Head of caudate nucleus (tissue), 42 donors: Measurements from ENCODE around the gene SAMD14.
A peak's percentile ranks its signal among the peaks of the same experiment; 100 is the strongest.

Experiments used
- DNase-seq, 42 donors: peaks; one replicate each; pipeline versions ENCODE4 v3.0.0 to v3.0.0-alpha.2; 2020 to 2021; ENCODE audit warnings: mixed read lengths in 7 of 42
- intact Hi-C: fragments of 100-400 bp; cut with DNase I; formaldehyde crosslinking; loops from one replicate; pipeline ENCODE4 v1.15.0; 2022

Gene SAMD14

GRCh38 chr17:50165867-50166517, 36.0 kb upstream of the SAMD14 start, which contains the start of gene SGCA:
SGCA (plus strand) TSS chr17:50166005; CDS start chr17:50166041, 36 bp downstream.
- intact Hi-C loops = no loop called here
- DNase-seq = no peak

- intact Hi-C loops = no loop called here
These were observed 35.5 kb upstream of the SAMD14 start for GRCh38 chr17:50165466-50165865.

GRCh38 chr17:50165066-50165465, 35.1 kb upstream of the SAMD14 start:
- no peak for DNase-seq
- intact Hi-C loops = no loop called here

More at GRCh38 chr17:50165466-50165865, 35.5 kb upstream of the SAMD14 start:
- DNase-seq = no peak

- DNase-seq = no peak
- intact Hi-C loops = no loop called here
These were observed 34.7 kb upstream of the SAMD14 start for GRCh38 chr17:50164697-50164988.

GRCh38 chr17:50163843-50164696, 34.1 kb upstream of the SAMD14 start:
- no peak for DNase-seq
- intact Hi-C loops = no loop called here

- DNase-seq = no peak
- intact Hi-C loops = no loop called here
These were observed 32.7 kb upstream of the SAMD14 start for GRCh38 chr17:50162466-50163254.

GRCh38 chr17:50161911-50162288, 31.9 kb upstream of the SAMD14 start:
- intact Hi-C loops = no loop called here
- DNase-seq = no peak

- intact Hi-C loops = no loop called here
These were observed 31.3 kb upstream of the SAMD14 start for GRCh38 chr17:50161023-50161910.

GRCh38 chr17:50157891-50158290, 27.9 kb upstream of the SAMD14 start:
- DNase-seq = no peak
- intact Hi-C loops = no loop called here

More at GRCh38 chr17:50161023-50161910, 31.3 kb upstream of the SAMD14 start:
- DNase-seq = peak; percentile 79 to 98 (median 94)

GRCh38 chr17:50155115-50155819, 25.3 kb upstream of the SAMD14 start:
- DNase-seq = no peak
- intact Hi-C loops = no loop called here

GRCh38 chr17:50154604-50155003, 24.6 kb upstream of the SAMD14 start:
- DNase-seq = no peak
- intact Hi-C loops = no loop called here

- DNase-seq = peak in 4 of 42 donors; percentile 30 to 50 (median 36)
- intact Hi-C loops = no loop called here
These were observed 24.0 kb upstream of the SAMD14 start for GRCh38 chr17:50153650-50154575.

GRCh38 chr17:50152736-50153135, 22.8 kb upstream of the SAMD14 start:
- intact Hi-C loops = no loop called here
- no peak for DNase-seq

GRCh38 chr17:50151937-50152547, 22.1 kb upstream of the SAMD14 start:
- intact Hi-C loops = loop anchor here (2.0 kb wide), 1 partner anchor 57 kb away; the partner anchor contains the start of gene PDK2
- DNase-seq = peak; percentile 81 to 97 (median 93)

- intact Hi-C loops = loop anchor here (2.0 kb wide), 1 partner anchor 56 kb away; the partner anchor contains the start of gene PDK2
- peak; percentile 72 to 97 (median 93) for DNase-seq
These were observed 21.3 kb upstream of the SAMD14 start for GRCh38 chr17:50151041-50151936.
